Measurements from ENCODE around the gene ATRAID. TPM values are rescaled to one million over a fixed set of nuclear protein-coding genes. Genes with fewer than 3 reads are reported as not detected.

ATRAID gene
- total and polyA plus RNA-seq, 3 donors from 2014 or later: 263 to 323 (median 295) TPM

- DNase-seq: no peak
- no peaks in the 10 kb centered on the region for H3K9me3 ChIP-seq
- H3K27me3 ChIP-seq: no peaks in the 10 kb centered on the region
- H3K27ac ChIP-seq: peak overlapping the region in 1 of 2 donors; percentile 72
- H3K4me3 ChIP-seq: peak overlapping the region; percentile 64 to 95
- peaks cover 22% of the 10 kb centered on the region for H3K4me1 ChIP-seq
- no peaks in the 10 kb centered on the region for H3K36me3 ChIP-seq (ENCODE audit: low read depth, missing control alignments)
- intact Hi-C loops (cut with DNase I; ENCODE audit: low total_unique reads): no loop called here
- TF ChIP-seq CTCF (IDR thresholded peaks at IDR 0.05): no peak
- no peak for TF ChIP-seq POLR2A (IDR thresholded peaks at IDR 0.05)
- 5 to 7% methylated on average over 13 to 32 of the region's 40 CpGs for WGBS, 2 donors
Measured at GRCh38 chr2:27261926-27262298, 50.1 kb downstream of the ATRAID start.

- peak; percentile 92 for DNase-seq
- Histone ChIP-seq H3K27ac (peak within 1 kb of the TSS in 1 of 2 donors; percentile 72), H3K36me3 (ENCODE audit: low read depth, missing control alignments) (no peaks in the 10 kb centered on the region), H3K9me3 (no peaks in the 10 kb centered on the region), H3K4me1 (peaks cover 22% of the 10 kb centered on the region), H3K4me3 (peak within 1 kb of the TSS; percentile 64 to 95), H3K27me3 (no peaks in the 10 kb centered on the region)
- intact Hi-C loops (cut with DNase I; ENCODE audit: low total_unique reads): no loop called here
- WGBS, 2 donors: 0 to 2% methylated on average over 10 to 67 of the region's 96 CpGs
- TF ChIP-seq CTCF (IDR thresholded peaks at IDR 0.05): no peak
- no peak for TF ChIP-seq POLR2A (IDR thresholded peaks at IDR 0.05)
Measured at GRCh38 chr2:27262379-27263286, 50.8 kb downstream of the ATRAID start, which contains the start of gene SLC30A3. TSS of gene SLC30A3 (minus strand) at chr2:27263047. CDS start at chr2:27262906, 141 bp downstream.

GRCh38 chr2:27263287-27264252 lies 51.7 kb downstream of the ATRAID start:
- no peak for TF ChIP-seq POLR2A (IDR thresholded peaks at IDR 0.05)
- TF ChIP-seq CTCF (IDR thresholded peaks at IDR 0.05): no peak
- H3K27me3 ChIP-seq: no peaks in the 10 kb centered on the region
- no peaks in the 10 kb centered on the region for H3K9me3 ChIP-seq
- WGBS, 2 donors: 2% methylated on average over 34 to 46 of the region's 46 CpGs
- no peak overlapping the region for H3K27ac ChIP-seq
- intact Hi-C loops (cut with DNase I; ENCODE audit: low total_unique reads): no loop called here
- DNase-seq: no peak
- no peaks in the 10 kb centered on the region for H3K36me3 ChIP-seq (ENCODE audit: low read depth, missing control alignments)
- peak overlapping the region; percentile 64 to 95 for H3K4me3 ChIP-seq
- H3K4me1 ChIP-seq: peaks cover 22% of the 10 kb centered on the region

GRCh38 chr2:27264253-27264752 lies 52.5 kb downstream of the ATRAID start:
- TF ChIP-seq POLR2A (IDR thresholded peaks at IDR 0.05): no peak
- no peak for TF ChIP-seq CTCF (IDR thresholded peaks at IDR 0.05)
- H3K9me3 ChIP-seq: no peaks in the 10 kb centered on the region
- WGBS, 2 donors: 1% methylated on average over 21 to 38 of the region's 38 CpGs
- no peaks in the 10 kb centered on the region for H3K36me3 ChIP-seq (ENCODE audit: low read depth, missing control alignments)
- peak overlapping the region in 1 of 2 donors; percentile 47 for H3K27ac ChIP-seq
- intact Hi-C loops (cut with DNase I; ENCODE audit: low total_unique reads): no loop called here
- peaks cover 22% of the 10 kb centered on the region for H3K4me1 ChIP-seq
- DNase-seq: no peak
- no peaks in the 10 kb centered on the region for H3K27me3 ChIP-seq
- H3K4me3 ChIP-seq: peak overlapping the region; percentile 19 to 54
